GM21447 (cell line): ENCODE results near the gene MAK.
"Not testable (repeated sequence)": the region's sequence is repeated elsewhere in the genome, so short reads cannot be mapped to it uniquely, and the experiment has no call there.

ENCODE experiments used
- ATAC-seq: cut with Tn5 transposase; IDR thresholded peaks from one replicate; pipeline ENCODE4 v1.9.1; 2021; ENCODE audit not compliant: unreplicated experiment

MAK gene

GRCh38 chr6:10853849-10854300 is 15.5 kb upstream of the MAK start:
- ATAC-seq = not testable (repeated sequence)

GRCh38 chr6:10852361-10852960 is 14.1 kb upstream of the MAK start:
- ATAC-seq = no peak

GRCh38 chr6:10850728-10851127 is 12.4 kb upstream of the MAK start:
- no peak for ATAC-seq

DNA sequence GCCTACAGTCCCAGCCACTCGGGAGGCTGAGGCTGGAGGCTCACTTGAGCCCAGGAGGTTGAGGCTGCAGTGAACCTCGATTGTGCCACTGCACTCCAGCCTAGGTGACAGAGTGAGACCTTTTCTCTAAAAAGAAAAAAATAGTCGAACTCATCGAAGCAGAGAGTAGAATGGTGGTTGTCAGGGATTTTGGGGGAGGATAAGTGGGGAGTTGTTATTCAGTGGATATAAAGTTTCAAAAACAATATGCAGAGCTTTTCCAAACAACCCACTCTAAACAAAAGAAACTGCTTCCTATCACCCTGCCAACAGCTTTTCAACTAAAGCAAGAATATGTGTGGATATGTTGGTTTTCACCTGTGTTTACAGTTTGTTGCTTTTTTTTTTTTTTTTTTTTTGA is 11.6 kb upstream of the MAK start:
- no peak for ATAC-seq

- no peak for ATAC-seq
These were observed 9.3 kb upstream of the MAK start for GRCh38 chr6:10847684-10848083.

DNA sequence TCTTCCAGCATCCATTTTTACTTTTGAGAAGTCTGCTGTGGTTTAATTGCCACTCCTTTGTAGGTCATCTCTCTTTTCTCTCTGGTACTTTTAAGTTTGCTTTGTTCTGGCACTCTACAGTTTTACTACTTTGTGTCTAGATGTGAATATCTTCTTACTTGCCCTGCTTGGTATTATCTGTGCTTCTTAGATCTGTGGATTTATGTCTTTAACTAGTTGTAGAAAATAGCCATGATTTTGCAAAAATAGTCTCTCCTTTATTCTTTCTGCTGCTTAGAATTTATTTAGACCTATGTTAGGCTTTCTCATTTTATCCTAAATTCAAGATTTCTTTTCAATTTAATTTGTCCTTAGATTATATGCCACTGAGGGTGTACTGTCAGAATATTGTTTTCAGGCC is 5.2 kb upstream of the MAK start:
- no peak for ATAC-seq

- peak; percentile 73 for ATAC-seq
These were observed 525 bp upstream of the MAK start for GRCh38 chr6:10838794-10839333.

- no peak for ATAC-seq
These were observed 731 bp downstream of the MAK start for GRCh38 chr6:10837622-10837994.

DNA sequence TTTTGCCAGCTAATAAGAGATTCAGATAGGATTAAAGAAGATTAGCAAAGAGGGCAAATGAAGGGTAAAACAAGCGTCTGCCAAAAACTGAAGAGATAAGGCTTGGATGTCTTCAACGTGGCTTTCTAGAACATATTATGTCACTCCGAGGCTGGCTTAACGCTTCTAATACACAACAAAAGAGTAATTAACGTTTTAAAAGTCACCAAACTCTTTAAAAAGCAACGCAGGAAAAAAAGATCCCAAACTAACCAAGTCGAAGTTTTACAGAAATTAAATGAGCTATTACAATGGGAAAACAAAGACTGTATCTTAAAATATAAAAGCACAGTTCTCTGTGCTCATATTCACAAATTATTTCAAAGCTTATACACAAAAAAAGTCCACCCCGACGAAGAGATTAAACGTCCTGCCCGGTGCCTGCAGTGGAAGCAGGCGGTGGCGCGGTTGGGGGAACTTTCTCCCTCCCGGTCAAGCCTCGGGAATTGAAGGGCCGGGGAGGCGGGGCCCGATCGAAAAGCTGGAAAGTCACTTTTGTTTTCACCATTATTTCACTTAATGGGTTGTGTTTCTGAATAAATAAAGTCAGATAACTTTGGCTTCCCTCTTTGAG is 1.2 kb downstream of the MAK start:
- no peak for ATAC-seq

- no peak for ATAC-seq
These were observed 3.5 kb downstream of the MAK start for GRCh38 chr6:10834823-10835222.

- no peak for ATAC-seq
These were observed 6.7 kb downstream of the MAK start for GRCh38 chr6:10831609-10832008.

DNA sequence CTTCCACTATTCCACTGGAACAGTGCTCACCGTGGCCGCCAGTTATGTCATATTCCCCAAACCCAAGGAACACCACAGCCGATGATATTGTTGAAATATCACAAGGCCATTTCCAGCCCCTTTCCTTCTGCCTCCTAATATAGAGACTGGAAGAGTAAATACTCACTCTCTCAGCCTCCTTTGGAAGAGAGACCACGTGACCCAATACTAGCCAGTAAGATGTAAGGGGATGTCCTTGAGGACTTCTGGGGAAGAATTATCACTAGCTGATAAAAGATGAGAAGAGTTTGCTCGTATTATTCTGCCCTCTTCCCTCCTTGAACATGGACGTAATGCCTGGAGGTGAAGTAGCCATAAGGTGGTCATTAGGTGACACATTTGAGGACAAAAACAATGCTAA is 13.5 kb downstream of the MAK start:
- ATAC-seq = no peak

- no peak for ATAC-seq
These were observed 14.0 kb downstream of the MAK start for GRCh38 chr6:10824297-10824696.

DNA sequence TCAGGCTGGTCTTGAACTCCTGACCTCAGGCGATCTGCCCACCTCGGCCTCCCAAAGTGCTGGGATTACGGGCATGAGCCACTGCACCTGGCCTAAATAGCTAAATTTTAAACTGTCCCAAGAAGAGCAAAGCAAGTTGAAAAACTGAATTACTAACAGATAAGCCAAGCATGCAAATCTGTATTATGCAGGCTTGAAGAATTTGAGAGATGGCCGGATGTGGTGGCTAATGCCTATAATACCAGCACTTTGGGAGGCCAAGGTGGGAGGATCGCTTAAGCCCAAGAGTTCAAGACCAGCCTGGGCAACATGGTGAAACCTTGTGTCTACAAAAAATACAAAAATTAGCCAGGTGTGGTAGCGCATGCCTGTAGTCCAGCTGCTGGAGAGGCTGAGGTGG is 24.2 kb downstream of the MAK start:
- ATAC-seq = not testable (repeated sequence)

GRCh38 chr6:10809098-10809497 is 29.2 kb downstream of the MAK start:
- ATAC-seq = no peak

DNA sequence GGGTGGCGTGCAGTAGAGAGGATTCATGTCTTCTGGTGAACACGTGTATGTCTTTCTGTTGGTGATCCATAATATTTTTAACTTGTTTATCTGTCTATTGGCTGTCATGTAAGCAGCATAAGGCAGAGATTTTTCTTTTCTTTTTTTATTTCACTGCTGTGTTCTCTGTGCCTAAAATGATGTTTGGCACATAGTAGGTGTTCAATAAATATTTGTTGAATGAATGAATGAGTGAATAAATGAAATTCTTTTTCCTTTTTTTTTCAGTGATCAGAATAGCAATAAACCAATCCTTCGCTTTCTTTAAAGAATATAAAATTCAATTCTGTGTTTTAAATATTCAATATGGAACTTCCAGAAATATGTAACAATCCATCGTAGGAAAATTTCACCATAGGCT is 30.0 kb downstream of the MAK start:
- no peak for ATAC-seq

- peak; percentile 95 for ATAC-seq
These were observed 37.0 kb downstream of the MAK start for GRCh38 chr6:10801224-10801848.

GRCh38 chr6:10800810-10801209 is 37.5 kb downstream of the MAK start:
- ATAC-seq = no peak

- no peak for ATAC-seq
These were observed 44.1 kb downstream of the MAK start for GRCh38 chr6:10794239-10794638.

DNA sequence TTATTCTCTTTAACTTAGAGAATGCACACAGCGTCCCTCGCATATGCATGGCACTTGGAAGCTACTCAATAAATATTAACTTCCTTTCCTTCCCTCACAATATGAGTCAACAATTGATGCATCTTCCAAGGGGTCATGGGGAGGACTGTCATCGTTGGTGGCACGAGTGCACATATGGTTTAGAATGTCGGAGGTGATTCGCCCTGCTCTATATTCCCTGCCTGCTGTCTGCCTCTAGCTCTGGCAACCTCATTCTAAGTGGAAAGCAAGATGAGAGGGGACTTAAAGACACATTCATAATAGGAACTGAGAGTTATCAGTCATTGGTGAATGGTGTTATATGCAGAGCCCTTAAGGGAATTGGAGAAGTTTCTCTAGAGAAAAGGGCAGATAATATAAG is 44.6 kb downstream of the MAK start:
- no peak for ATAC-seq

- no peak for ATAC-seq
These were observed 45.3 kb downstream of the MAK start for GRCh38 chr6:10793035-10793434.

GRCh38 chr6:10792101-10792500 is 46.2 kb downstream of the MAK start:
- no peak for ATAC-seq
